Memory B cell (primary cell): Measurements from ENCODE around the gene NPTX2.
"Not testable (repeated sequence)": the region's sequence is repeated elsewhere in the genome, so short reads cannot be mapped to it uniquely, and the experiment has no call there.

Experiments
- ATAC-seq: fragments of 150-1000 bp; cut with Tn5 transposase; 2 replicates; pipeline ENCODE4 v1.10.0; 2021; ENCODE audit warnings: low read depth, mild to moderate bottlenecking, moderate library complexity
- DNase-seq, 2 donors: peaks; one replicate each; pipeline ENCODE4 v3.0.0; 2022; ENCODE audit warnings: low spot score in 2 of 2
- H3K27ac Mint-ChIP-seq: one replicate; pipeline ENCODE4 v1.8.0; 2022; ENCODE audit warnings: mild to moderate bottlenecking, moderate library complexity, mixed read lengths
- H3K27me3 Mint-ChIP-seq: one replicate; pipeline ENCODE4 v1.8.0; 2022; ENCODE audit warnings: mixed read lengths
- H3K36me3 Mint-ChIP-seq: one replicate; pipeline ENCODE4 v1.8.0; 2022; ENCODE audit warnings: mild to moderate bottlenecking, mixed read lengths
- H3K4me1 Mint-ChIP-seq: one replicate; pipeline ENCODE4 v1.8.0; 2022; ENCODE audit warnings: mixed read lengths
- H3K4me3 Mint-ChIP-seq: one replicate; pipeline ENCODE4 v1.8.0; 2022; ENCODE audit warnings: mild to moderate bottlenecking, moderate library complexity, mixed read lengths
- H3K9me3 Mint-ChIP-seq: one replicate; pipeline ENCODE4 v1.8.0; 2022; ENCODE audit warnings: mixed read lengths

Gene NPTX2, protein sequence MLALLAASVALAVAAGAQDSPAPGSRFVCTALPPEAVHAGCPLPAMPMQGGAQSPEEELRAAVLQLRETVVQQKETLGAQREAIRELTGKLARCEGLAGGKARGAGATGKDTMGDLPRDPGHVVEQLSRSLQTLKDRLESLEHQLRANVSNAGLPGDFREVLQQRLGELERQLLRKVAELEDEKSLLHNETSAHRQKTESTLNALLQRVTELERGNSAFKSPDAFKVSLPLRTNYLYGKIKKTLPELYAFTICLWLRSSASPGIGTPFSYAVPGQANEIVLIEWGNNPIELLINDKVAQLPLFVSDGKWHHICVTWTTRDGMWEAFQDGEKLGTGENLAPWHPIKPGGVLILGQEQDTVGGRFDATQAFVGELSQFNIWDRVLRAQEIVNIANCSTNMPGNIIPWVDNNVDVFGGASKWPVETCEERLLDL

DNA sequence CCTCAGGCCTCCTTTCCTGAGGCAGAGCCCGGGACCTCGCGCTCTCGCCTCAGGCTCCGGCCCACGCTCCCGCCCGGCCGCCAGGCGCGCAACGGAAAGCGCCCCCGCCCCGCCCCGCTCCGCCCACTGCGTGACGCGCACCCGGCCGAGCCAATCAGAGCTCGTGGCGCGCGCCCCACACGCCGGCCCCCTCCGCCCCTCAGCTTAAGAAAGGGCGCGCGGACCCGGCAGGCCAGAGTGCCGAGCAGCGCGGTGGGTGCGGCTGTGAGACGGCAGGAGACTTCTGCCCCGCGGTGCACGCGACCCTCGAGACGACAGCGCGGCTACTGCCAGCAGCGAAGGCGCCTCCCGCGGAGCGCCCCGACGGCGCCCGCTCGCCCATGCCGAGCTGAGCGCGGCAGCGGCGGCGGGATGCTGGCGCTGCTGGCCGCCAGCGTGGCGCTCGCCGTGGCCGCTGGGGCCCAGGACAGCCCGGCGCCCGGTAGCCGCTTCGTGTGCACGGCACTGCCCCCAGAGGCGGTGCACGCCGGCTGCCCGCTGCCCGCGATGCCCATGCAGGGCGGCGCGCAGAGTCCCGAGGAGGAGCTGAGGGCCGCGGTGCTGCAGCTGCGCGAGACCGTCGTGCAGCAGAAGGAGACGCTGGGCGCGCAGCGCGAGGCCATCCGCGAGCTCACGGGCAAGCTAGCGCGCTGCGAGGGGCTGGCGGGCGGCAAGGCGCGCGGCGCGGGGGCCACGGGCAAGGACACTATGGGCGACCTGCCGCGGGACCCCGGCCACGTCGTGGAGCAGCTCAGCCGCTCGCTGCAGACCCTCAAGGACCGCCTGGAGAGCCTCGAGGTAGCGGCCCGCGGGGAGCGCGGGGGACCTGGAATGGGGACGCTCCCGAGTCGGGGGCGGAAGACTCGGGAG lies at the start of gene NPTX2:
Gene NPTX2 (plus strand): TSS at position 235 of the 909 bp plus-strand sequence. CDS start 177 bp downstream, at position 412.
- DNase-seq (no peak), ATAC-seq (no peak)
- H3K27me3 Mint-ChIP-seq: peaks cover 11% of the 10 kb centered on the region
- no peak within 1 kb of the TSS for H3K27ac Mint-ChIP-seq
- peaks cover 4% of the 10 kb centered on the region for H3K9me3 Mint-ChIP-seq
- H3K4me3 Mint-ChIP-seq: no peak within 1 kb of the TSS
- no peaks in the 10 kb centered on the region for H3K4me1 Mint-ChIP-seq
- peaks cover 4% of the 10 kb centered on the region for H3K36me3 Mint-ChIP-seq

GRCh38 chr7:98567991-98568390 lies 49.1 kb upstream of the NPTX2 start:
- Mint-ChIP-seq H3K27ac (no peak overlapping the region), H3K9me3 (peaks cover 3% of the 10 kb centered on the region), H3K36me3 (no peaks in the 10 kb centered on the region), H3K4me1 (no peaks in the 10 kb centered on the region), H3K4me3 (no peak overlapping the region), H3K27me3 (peaks cover 6% of the 10 kb centered on the region)
- no peak for ATAC-seq
- no peak for DNase-seq

DNA sequence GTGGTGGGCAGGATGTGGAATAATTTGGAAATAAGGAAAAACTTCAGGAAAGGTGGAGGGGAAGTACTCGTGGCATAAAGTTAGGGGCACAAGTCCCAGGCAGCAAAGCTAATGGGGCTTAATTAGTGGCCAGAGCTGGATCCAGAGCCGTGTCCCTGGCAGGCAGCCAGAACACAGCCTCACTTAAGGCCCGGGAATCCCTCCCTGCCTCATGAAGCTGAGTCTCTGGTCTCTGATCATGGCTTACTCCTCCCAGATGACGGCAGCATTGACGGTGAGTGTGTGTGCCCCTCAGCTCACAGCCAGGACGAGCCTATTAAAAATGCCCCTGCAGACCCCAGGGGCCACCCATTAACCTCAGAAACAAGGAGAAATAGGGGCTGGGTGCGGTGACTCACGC lies 48.2 kb upstream of the NPTX2 start:
- ATAC-seq: no peak
- H3K4me3 Mint-ChIP-seq: no peak overlapping the region
- H3K27ac Mint-ChIP-seq: no peak overlapping the region
- DNase-seq: no peak
- peaks cover 5% of the 10 kb centered on the region for H3K9me3 Mint-ChIP-seq
- no peaks in the 10 kb centered on the region for H3K36me3 Mint-ChIP-seq
- no peaks in the 10 kb centered on the region for H3K4me1 Mint-ChIP-seq
- peaks cover 4% of the 10 kb centered on the region for H3K27me3 Mint-ChIP-seq

GRCh38 chr7:98569691-98570337 lies 47.3 kb upstream of the NPTX2 start:
- no peak for ATAC-seq

DNA sequence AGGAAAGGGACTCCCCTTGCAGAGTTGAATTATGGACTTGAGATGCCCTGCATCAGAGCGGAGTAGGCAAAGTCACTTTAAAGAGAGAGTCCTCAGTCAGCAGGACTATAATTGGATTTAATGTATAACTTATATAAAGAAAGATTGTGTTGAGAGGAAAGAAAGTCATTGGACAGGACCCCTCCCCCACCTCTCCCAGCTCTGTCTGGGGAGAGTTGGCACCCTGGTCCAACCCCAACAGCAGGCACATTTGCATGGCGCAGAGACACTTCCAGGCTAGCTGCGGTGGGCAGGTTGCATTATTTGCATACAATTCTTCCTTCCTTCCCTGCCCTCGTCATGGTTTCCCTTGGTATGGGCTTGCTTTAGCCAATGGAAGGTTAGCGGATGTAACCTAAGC lies 46.1 kb upstream of the NPTX2 start:
- ATAC-seq: no peak
- Mint-ChIP-seq H3K9me3 (peaks cover 6% of the 10 kb centered on the region), H3K27ac (no peak overlapping the region), H3K4me3 (no peak overlapping the region), H3K27me3 (peaks cover 4% of the 10 kb centered on the region), H3K4me1 (no peaks in the 10 kb centered on the region), H3K36me3 (no peaks in the 10 kb centered on the region)
- DNase-seq: no peak

More at GRCh38 chr7:98569691-98570337, 47.3 kb upstream of the NPTX2 start:
- Mint-ChIP-seq H3K9me3 (peaks cover 2% of the 10 kb centered on the region), H3K27ac (no peak overlapping the region), H3K27me3 (peaks cover 4% of the 10 kb centered on the region), H3K4me1 (no peaks in the 10 kb centered on the region), H3K4me3 (no peak overlapping the region), H3K36me3 (no peaks in the 10 kb centered on the region)
- DNase-seq: no peak

DNA sequence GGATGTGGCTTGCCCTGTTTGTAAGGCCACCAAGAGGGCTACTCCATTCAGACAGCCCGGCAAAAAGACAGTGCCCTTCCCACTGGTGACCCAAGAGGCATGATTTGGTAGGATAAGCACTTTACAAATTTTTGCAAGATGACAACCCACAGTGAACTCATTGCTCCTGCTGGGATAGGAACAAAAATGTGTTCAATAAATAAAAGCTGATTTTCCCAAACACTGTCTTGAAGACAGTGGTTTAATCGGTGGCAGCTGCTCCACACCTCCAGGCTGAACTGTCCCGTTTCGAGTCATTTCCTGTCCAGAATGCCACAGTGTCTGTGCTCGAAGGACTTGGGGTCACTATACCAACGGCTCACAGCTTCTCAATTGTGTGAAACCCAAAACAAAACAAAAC lies 45.1 kb upstream of the NPTX2 start:
- no peak for DNase-seq
- ATAC-seq: no peak
- H3K4me3 Mint-ChIP-seq: no peak overlapping the region
- no peaks in the 10 kb centered on the region for H3K36me3 Mint-ChIP-seq
- H3K27me3 Mint-ChIP-seq: no peaks in the 10 kb centered on the region
- H3K9me3 Mint-ChIP-seq: peaks cover 7% of the 10 kb centered on the region
- no peak overlapping the region for H3K27ac Mint-ChIP-seq
- no peaks in the 10 kb centered on the region for H3K4me1 Mint-ChIP-seq

DNA sequence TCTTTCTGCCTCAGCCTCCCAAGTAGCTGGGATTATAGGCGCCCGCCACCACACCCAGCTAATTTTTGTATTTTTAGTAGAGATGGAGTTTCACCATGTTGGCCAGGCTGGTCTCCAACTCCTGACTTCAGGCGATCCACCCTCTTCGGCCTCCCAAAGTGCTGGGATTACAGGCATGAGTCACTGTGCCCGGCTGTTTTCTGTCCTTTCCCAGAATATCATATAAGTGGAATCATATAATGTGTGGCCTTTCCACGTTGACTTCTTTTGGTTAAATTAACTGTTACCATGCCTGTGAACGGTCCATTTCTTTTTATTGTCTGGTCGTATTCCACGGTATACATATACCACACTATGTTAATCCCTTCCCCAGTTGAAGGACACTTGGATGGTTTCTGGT lies 44.4 kb upstream of the NPTX2 start:
- not testable (repeated sequence) for ATAC-seq, H3K9me3 Mint-ChIP-seq, H3K4me1 Mint-ChIP-seq

DNA sequence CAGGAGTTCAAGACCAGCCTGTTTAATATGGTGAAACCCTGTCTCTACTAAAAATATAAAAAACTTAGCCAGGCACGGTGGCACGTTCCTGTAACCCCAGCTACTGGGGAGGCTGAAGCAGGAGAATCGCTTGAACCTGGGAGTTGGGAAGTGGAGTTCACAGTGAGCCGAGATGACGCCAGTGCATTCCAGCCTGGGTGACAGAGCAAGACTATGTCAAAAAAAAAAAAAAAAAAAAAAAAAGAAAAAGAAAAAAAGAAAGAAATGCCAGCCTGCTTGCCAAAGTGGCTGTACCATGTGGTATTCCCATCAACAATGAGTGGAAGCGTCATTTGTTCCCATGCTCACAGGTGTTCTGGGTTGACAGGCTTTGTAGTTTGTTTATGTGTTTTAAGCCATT lies 43.3 kb upstream of the NPTX2 start:
- H3K36me3 Mint-ChIP-seq: no peaks in the 10 kb centered on the region
- H3K4me3 Mint-ChIP-seq: no peak overlapping the region
- H3K27me3 Mint-ChIP-seq: no peaks in the 10 kb centered on the region
- peaks cover 10% of the 10 kb centered on the region for H3K9me3 Mint-ChIP-seq
- DNase-seq (no peak), ATAC-seq (no peak)
- H3K27ac Mint-ChIP-seq: no peak overlapping the region
- no peaks in the 10 kb centered on the region for H3K4me1 Mint-ChIP-seq

More for the DNA sequence above, 44.4 kb upstream of the NPTX2 start:
- H3K4me3 Mint-ChIP-seq, H3K27ac Mint-ChIP-seq, H3K27me3 Mint-ChIP-seq, DNase-seq, H3K36me3 Mint-ChIP-seq: not testable (repeated sequence)

DNA sequence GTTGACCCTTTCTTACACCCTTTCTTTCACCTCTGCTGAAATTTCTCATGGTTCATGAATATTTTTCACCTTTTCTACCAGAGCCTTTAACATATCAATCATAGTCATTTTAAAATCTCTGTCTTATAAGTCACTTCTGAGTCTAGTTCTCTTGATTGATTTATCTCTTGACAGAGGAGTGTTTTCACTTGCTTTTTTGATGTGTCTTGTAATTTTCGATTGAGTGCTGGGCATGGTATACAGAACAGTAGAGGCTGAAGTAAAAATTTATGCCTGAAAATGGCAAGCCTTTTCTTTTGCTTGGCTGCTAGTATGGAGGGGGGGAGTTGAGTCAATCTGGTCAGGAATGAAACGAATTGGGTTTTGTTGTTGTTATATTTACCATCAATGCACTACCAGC lies 41.2 kb upstream of the NPTX2 start:
- no peaks in the 10 kb centered on the region for H3K36me3 Mint-ChIP-seq
- H3K4me1 Mint-ChIP-seq: no peaks in the 10 kb centered on the region

GRCh38 chr7:98584830-98585229 lies 32.3 kb upstream of the NPTX2 start:
- Mint-ChIP-seq H3K27ac (no peak overlapping the region), H3K36me3 (peaks cover 3% of the 10 kb centered on the region), H3K4me3 (no peak overlapping the region), H3K27me3 (no peaks in the 10 kb centered on the region), H3K4me1 (no peaks in the 10 kb centered on the region), H3K9me3 (peaks cover 11% of the 10 kb centered on the region)
- DNase-seq (no peak), ATAC-seq (no peak)

More for the DNA sequence above, 41.2 kb upstream of the NPTX2 start:
- ATAC-seq (no peak), DNase-seq (no peak)
- H3K27ac Mint-ChIP-seq: no peak overlapping the region
- H3K4me3 Mint-ChIP-seq: no peak overlapping the region
- H3K9me3 Mint-ChIP-seq: peaks cover 10% of the 10 kb centered on the region
- H3K27me3 Mint-ChIP-seq: no peaks in the 10 kb centered on the region

DNA sequence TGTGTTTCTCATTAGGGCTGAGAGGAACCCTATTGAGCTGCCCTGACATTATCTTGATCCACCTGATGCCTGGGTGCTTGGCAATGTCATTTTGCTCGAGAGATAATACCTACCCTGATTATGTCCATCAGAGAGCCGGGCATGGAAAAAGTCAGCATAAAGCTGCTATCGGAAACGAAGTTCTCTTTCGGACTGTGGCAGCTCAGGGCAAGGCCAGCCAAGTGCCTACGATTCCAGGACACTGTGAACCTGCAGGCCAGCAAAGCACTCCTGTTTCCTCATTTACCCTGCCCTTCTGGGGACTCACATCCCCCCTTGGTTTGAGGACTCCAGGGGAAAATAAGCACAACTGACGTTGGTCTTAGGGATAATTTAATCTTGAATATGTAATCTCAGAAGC lies 25.2 kb upstream of the NPTX2 start:
- Mint-ChIP-seq H3K4me3 (no peak overlapping the region), H3K4me1 (no peaks in the 10 kb centered on the region), H3K27ac (no peak overlapping the region), H3K9me3 (no peaks in the 10 kb centered on the region), H3K36me3 (no peaks in the 10 kb centered on the region), H3K27me3 (peaks cover 2% of the 10 kb centered on the region)
- no peak for ATAC-seq
- DNase-seq: no peak

- ATAC-seq (no peak), DNase-seq (no peak)
- no peaks in the 10 kb centered on the region for H3K4me1 Mint-ChIP-seq
- H3K27ac Mint-ChIP-seq: no peak overlapping the region
- no peaks in the 10 kb centered on the region for H3K9me3 Mint-ChIP-seq
- no peaks in the 10 kb centered on the region for H3K36me3 Mint-ChIP-seq
- peaks cover 2% of the 10 kb centered on the region for H3K27me3 Mint-ChIP-seq
- no peak overlapping the region for H3K4me3 Mint-ChIP-seq
Measured at GRCh38 chr7:98594348-98594747, 22.7 kb upstream of the NPTX2 start.

GRCh38 chr7:98594787-98595186 lies 22.3 kb upstream of the NPTX2 start:
- no peak for ATAC-seq
- H3K9me3 Mint-ChIP-seq: no peaks in the 10 kb centered on the region
- H3K27ac Mint-ChIP-seq: no peak overlapping the region
- H3K4me3 Mint-ChIP-seq: no peak overlapping the region
- no peaks in the 10 kb centered on the region for H3K4me1 Mint-ChIP-seq
- H3K36me3 Mint-ChIP-seq: no peaks in the 10 kb centered on the region
- DNase-seq: no peak
- peaks cover 2% of the 10 kb centered on the region for H3K27me3 Mint-ChIP-seq
